ENCODE results near the gene CACNA1A. TPM values are rescaled to one million over a fixed set of nuclear protein-coding genes. Genes with fewer than 3 reads are reported as not detected.

Gene CACNA1A
- total and polyA plus RNA-seq, 2 of the 4 experiments (the other 2 are of a cell fraction): 5.9 to 15.0 TPM

GRCh38 chr19:13281567-13282291, 224.6 kb downstream of the CACNA1A start:
- Histone ChIP-seq H2BK120ac (ENCODE audit: low read depth, low read length) (no peak overlapping the region), H3K4me2 (ENCODE audit: low read depth, low read length) (no peak overlapping the region), H2AK5ac (ENCODE audit: low read depth, low read length) (no peak overlapping the region), H3K9me1 (ENCODE audit: insufficient read depth, low read length) (no peaks in the 10 kb centered on the region), H3K36me3 (ENCODE audit: control insufficient read depth, insufficient read depth, low read length) (peaks cover 4% of the 10 kb centered on the region; the same call in 1 of the 2 replicates), H3K14ac (replicated peaks; ENCODE audit: low read depth, low read length) (no peak overlapping the region), H2BK20ac (ENCODE audit: low read depth, low read length) (no peak overlapping the region), H2AK9ac (replicated peaks; ENCODE audit: low read depth, low read length, poor library complexity) (no peak overlapping the region), H4K20me1 (ENCODE audit: insufficient read depth, low read length) (no peaks in the 10 kb centered on the region; the same call in 1 of the 2 replicates), H3K4me1 (ENCODE audit: control insufficient read depth, insufficient read depth, low read length) (no peaks in the 10 kb centered on the region), H3K79me1 (ENCODE audit: low read depth in 1 of 2, low read length in 2 of 2) (no peaks in the 10 kb centered on the region), H3K27me3 (ENCODE audit: control insufficient read depth, insufficient read depth, low read length) (no peaks in the 10 kb centered on the region; the same call in 1 of the 2 replicates), H3K56ac (ENCODE audit: extremely low read depth, insufficient read depth, low read length) (no peak overlapping the region), H3K9ac (ENCODE audit: low read depth, low read length) (no peak overlapping the region), H3K4ac (ENCODE audit: low read depth, low read length) (no peak overlapping the region), H4K8ac (ENCODE audit: low read depth in 2 of 2, low read length in 2 of 2) (no peak overlapping the region), H2BK5ac (ENCODE audit: low read depth, low read length, poor library complexity, severe bottlenecking) (no peak overlapping the region), H2AFZ (replicated peaks; ENCODE audit: low read length, poor library complexity) (no peak overlapping the region), H4K5ac (ENCODE audit: low read depth, low read length) (no peak overlapping the region), H3K18ac (ENCODE audit: low read depth, low read length) (no peak overlapping the region), H3K4me3 (ENCODE audit: insufficient read depth, low read depth, low read length) (no peak overlapping the region), H4K91ac (ENCODE audit: insufficient read depth, low read depth, low read length) (no peak overlapping the region), H3K23ac (ENCODE audit: low read depth, low read length) (no peak overlapping the region), H3K9me3 (ENCODE audit: control insufficient read depth, insufficient read depth, low read length) (no peaks in the 10 kb centered on the region), H3K27ac (ENCODE audit: insufficient read depth, low read length) (no peak overlapping the region), H2BK15ac (ENCODE audit: low read depth, low read length) (no peak overlapping the region)
- POLR2A ChIA-PET (ENCODE audit: unreplicated experiment): interaction anchor here (0.6 kb wide), 1 partner anchor 1408 kb away, joined by 22 read pairs; the partner anchor contains the start of gene ZNF333
- BruUV-seq (replicated peaks): no TSS peak
- in situ Hi-C loops (cut with MboI; ENCODE audit: low sequenced_read_pairs) (loop anchor here (25.0 kb wide), 2 partner anchors 431 to 581 kb away; no protein-coding TSS in a partner anchor), dilution Hi-C loops (cut with HindIII; ENCODE audit: low sequenced_read_pairs, unreplicated experiment) (no loop called here), intact Hi-C loops (cut with micrococcal nuclease) (no loop called here)
- CTCF ChIA-PET: interaction anchor here (0.6 kb wide), 1 partner anchor 382 kb away, joined by 4 read pairs; no protein-coding TSS in a partner anchor
- ATAC-seq (ENCODE audit: low read depth) (no peak), DNase-seq (no peak)
- TF ChIP-seq CHD1 (IDR thresholded peaks at IDR 0.05; ENCODE audit: low read depth, low read length) (no peak), FOS (IDR thresholded peaks at IDR 0.05; ENCODE audit: low read depth, low read length) (no peak), MXI1 (IDR thresholded peaks at IDR 0.05; ENCODE audit: borderline replicate concordance, low read depth, low read length) (no peak), ELK1 (IDR thresholded peaks at IDR 0.05; ENCODE audit: borderline replicate concordance, low read depth, low read length) (no peak), RAD21 (IDR thresholded peaks at IDR 0.05; ENCODE audit: low read length) (no peak), MAZ (IDR thresholded peaks at IDR 0.05; ENCODE audit: borderline replicate concordance, low read depth, low read length) (no peak), CTCF (conservative IDR thresholded peaks at IDR 0.05; ENCODE audit: low read depth, low read length) (no peak), POLR2A (IDR thresholded peaks at IDR 0.05; ENCODE audit: low read depth, low read length) (no peak), CEBPB (IDR thresholded peaks at IDR 0.05; ENCODE audit: low read depth, low read length) (no peak), RCOR1 (IDR thresholded peaks at IDR 0.05; ENCODE audit: insufficient replicate concordance, low read length) (no peak), USF2 (IDR thresholded peaks at IDR 0.05; ENCODE audit: low read depth, low read length) (no peak), BHLHE40 (IDR thresholded peaks at IDR 0.05; ENCODE audit: low read depth, low read length) (no peak), SMC3 (IDR thresholded peaks at IDR 0.05; ENCODE audit: low read depth, low read length) (no peak)
- WGBS, 2 experiments (ENCODE audit: extremely low coverage in 2 of 2, insufficient read length in 1 of 2): 58% methylated on average over 6 of the region's 24 CpGs; no CpG with 5 or more reads in 1 of the 2 experiments

Data from IMR-90 (cell line).